HG02852 (cell line): ENCODE measurements around the gene FBXW7.
"Not testable (repeated sequence)": the region's sequence is repeated elsewhere in the genome, so short reads cannot be mapped to it uniquely, and the experiment has no call there.

Source experiments
- ATAC-seq: cut with Tn5 transposase; IDR thresholded peaks from one replicate; pipeline ENCODE4 v1.9.1; 2021; ENCODE audit warnings: mild to moderate bottlenecking, moderate library complexity; ENCODE audit not compliant: unreplicated experiment

FBXW7 gene

GRCh38 chr4:152545088-152545487, 9.2 kb upstream of the FBXW7 start:
- ATAC-seq: no peak

GRCh38 chr4:152544533-152544932, 8.6 kb upstream of the FBXW7 start:
- ATAC-seq: not testable (repeated sequence)

- ATAC-seq: no peak
These were observed 5.0 kb upstream of the FBXW7 start for GRCh38 chr4:152540941-152541340.

- peak; percentile 29 for ATAC-seq
These were observed 4.4 kb upstream of the FBXW7 start for GRCh38 chr4:152540293-152540674.

- no peak for ATAC-seq
These were observed 3.8 kb upstream of the FBXW7 start for GRCh38 chr4:152539556-152540292.

- no peak for ATAC-seq
These were observed 2.0 kb upstream of the FBXW7 start for GRCh38 chr4:152537881-152538280.

- ATAC-seq: peak; percentile 34
These were observed 772 bp upstream of the FBXW7 start for GRCh38 chr4:152536545-152537182.

GRCh38 chr4:152535360-152535902, 461 bp downstream of the FBXW7 start:
- ATAC-seq: peak; percentile 1

- no peak for ATAC-seq
These were observed 1.1 kb downstream of the FBXW7 start for GRCh38 chr4:152534541-152535359.

GRCh38 chr4:152531479-152531878, 4.4 kb downstream of the FBXW7 start:
- ATAC-seq: no peak

GRCh38 chr4:152530600-152530999, 5.3 kb downstream of the FBXW7 start:
- no peak for ATAC-seq

GRCh38 chr4:152529880-152530279, 6.0 kb downstream of the FBXW7 start:
- ATAC-seq: no peak

- ATAC-seq: no peak
These were observed 7.8 kb downstream of the FBXW7 start for GRCh38 chr4:152528060-152528459.

GRCh38 chr4:152525878-152526277, 10.0 kb downstream of the FBXW7 start:
- ATAC-seq: peak; percentile 74

GRCh38 chr4:152524427-152524826, 11.5 kb downstream of the FBXW7 start:
- peak; percentile 36 for ATAC-seq

GRCh38 chr4:152523731-152524130, 12.2 kb downstream of the FBXW7 start:
- no peak for ATAC-seq

GRCh38 chr4:152522754-152523153, 13.1 kb downstream of the FBXW7 start:
- ATAC-seq: no peak

GRCh38 chr4:152522245-152522644, 13.6 kb downstream of the FBXW7 start:
- no peak for ATAC-seq

- no peak for ATAC-seq
These were observed 19.7 kb downstream of the FBXW7 start for GRCh38 chr4:152516156-152516555.

- no peak for ATAC-seq
These were observed 20.2 kb downstream of the FBXW7 start for GRCh38 chr4:152515678-152516077.

GRCh38 chr4:152514356-152514755, 21.5 kb downstream of the FBXW7 start:
- ATAC-seq: no peak
